SK-N-SH (cell line): ENCODE results near the gene DSCAML1.

Experiments
- CHD2 ChIP-seq: fragments of 150-350 bp; IDR thresholded peaks from 2 replicates; pipeline ENCODE4 v1.6.1; 2018; ENCODE audit warnings: low read length; ENCODE audit not compliant: partially characterized antibody
- CTCF ChIP-seq: fragments of 200-600 bp; sonication (generic); IDR thresholded peaks from 2 replicates; pipeline ENCODE4 v1.6.1; 2017; ENCODE audit warnings: antibody characterized with exemption, mild to moderate bottlenecking, moderate library complexity
- RAD21 ChIP-seq: IDR thresholded peaks from 2 replicates; pipeline ENCODE4 v1.6.1; 2012; ENCODE audit warnings: mild to moderate bottlenecking, low read length
- SMC3 ChIP-seq: IDR thresholded peaks from 2 replicates; pipeline ENCODE4 v1.6.1; 2012; ENCODE audit warnings: low read depth, low read length, improper control_type of control experiment
- USF2 ChIP-seq: fragments of 150-350 bp; IDR thresholded peaks from 2 replicates; pipeline ENCODE4 v1.6.1; 2017; ENCODE audit warnings: antibody characterized with exemption, low read length, low read depth, borderline replicate concordance

GRCh38 chr11:117647872-117648271 lies 149.1 kb downstream of the DSCAML1 start:
- TF ChIP-seq CTCF: no peak
- TF ChIP-seq SMC3: no peak
- no peak for TF ChIP-seq CHD2
- TF ChIP-seq USF2: no peak
- TF ChIP-seq RAD21: no peak
